NCI-H1930 (cell line): ENCODE measurements around the gene PTPRM.

Source experiments
- DNase-seq, 2 experiments: peaks; one replicate each; lab custom pipeline; 2025; lab: John Stamatoyannopoulos, UW

Gene PTPRM

DNA sequence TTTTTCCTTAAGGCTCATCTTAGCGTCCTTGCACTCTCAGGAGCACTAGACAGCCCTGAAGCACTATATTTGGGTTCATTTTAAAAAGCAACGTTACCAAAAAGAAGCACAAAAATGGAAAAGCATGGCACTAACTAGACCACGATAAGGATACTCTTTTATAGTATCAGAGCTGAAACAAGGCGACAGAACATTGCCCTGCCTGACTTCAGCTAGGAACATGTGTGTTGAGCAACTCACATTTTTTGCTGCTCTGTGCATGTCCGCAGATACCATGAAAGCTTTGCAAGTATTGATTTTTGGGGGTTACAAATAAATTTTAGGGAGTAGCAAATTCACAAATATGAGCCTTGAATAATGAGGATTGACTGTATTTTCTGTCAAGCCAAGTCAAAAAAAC is 332.0 kb downstream of the PTPRM start:
- DNase-seq, result no peak

DNA sequence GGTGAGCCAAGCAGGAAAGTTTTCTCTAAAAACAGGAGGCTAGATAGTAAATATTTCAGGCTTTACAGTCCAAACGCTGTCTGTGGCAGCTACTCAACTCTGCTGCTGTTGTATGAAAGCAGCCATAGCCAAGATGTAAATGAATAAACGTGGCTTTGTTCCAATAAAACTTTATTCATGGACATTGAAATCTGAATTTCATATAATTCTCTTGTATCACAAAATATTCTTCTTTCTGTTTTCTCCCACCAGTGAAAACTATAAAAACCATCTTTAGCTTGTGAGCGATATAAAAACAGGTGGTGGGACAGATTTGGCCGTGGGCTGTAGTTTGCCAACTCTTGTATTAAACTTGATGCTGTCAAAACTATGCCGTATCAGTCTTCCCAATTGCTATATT is 333.0 kb downstream of the PTPRM start:
- no peak for DNase-seq

DNA sequence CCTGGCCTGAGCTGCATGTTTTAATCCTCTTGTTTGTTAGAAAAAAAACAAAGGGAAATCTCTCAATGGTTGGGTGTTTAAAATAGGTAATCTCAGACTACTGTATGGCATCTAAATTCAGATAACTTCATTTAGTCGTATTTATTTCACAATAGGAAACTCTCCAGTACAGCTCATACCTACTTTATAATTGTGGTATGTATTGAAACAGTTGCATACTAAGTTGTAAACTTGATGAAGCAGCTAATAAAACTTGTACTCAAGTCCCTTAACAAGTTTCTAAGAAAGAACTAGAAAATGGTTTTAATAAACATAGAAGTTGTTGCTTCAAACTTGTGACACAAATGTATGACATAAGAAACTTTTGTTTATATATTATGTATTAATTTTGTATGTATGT is 334.5 kb downstream of the PTPRM start:
- DNase-seq, result no peak

DNA sequence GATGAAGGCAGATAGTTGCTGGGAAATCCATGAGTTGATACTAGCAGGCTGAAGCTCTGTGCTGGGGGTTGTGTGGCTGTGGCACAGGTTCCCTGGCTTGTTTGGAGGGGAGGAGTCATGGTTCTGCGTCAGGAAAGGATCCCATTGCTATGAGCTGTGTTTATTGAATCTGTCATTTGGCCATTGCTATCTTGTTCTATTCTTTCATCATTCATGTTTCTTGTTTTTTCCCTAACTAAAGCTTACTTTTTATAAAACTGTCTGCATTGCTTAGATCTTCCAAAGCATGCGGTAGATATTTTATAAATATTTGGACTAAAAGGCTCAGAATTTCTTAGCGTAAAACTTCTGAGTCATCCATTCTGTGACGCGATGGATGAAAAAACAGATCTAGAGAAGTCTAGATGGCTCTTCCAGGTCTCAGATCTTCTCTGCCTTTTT is 335.3 kb downstream of the PTPRM start:
- no peak for DNase-seq

DNA sequence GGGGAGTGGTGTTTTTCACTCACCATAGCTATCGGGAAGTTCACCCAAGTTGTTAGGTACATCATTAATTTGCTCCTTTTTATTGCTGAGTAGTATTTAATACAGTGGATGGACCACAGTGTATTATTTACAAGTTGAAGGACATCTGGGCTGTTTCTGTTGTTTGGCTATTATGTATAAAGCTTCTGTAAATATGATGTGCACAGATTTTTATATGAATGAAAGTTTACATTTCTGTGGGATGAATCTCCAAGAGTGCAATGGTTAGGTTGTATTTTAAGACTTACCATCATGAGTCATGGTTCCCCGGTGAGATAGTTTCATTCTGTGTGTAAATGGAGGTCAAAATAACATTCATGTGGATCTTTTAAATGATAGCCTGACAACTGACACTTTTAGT is 337.4 kb downstream of the PTPRM start:
- no peak for DNase-seq

DNA sequence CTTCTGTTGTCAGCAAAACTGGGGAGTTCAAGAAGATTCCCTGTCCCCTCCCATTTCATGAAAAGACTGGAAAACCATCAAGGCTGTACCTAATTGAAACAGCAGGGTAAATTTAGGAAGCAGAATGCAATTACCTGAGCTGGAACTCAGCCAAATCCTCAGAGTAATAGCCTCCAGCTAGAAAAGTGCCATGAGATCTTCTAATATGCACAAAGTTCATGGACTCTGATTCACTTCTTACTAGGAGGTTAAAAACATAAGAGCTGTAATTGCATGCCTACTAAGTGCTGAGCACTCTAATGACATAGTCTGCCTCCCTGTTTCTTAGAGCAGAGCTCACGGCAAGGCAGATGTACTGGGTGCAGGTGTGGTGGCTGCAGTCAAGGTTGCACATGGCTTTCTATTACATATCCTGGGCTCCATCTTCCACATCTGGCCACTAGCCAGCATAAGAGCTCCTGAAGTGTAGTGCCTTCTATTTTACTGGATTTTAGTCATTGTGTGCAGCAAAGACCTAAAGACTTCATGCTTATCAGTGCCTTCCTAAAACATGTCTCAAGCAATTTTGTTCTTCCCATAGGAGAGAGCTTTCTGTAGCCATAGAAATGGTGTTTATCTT is 341.7 kb downstream of the PTPRM start:
- DNase-seq, result peak; percentile 58 to 74

DNA sequence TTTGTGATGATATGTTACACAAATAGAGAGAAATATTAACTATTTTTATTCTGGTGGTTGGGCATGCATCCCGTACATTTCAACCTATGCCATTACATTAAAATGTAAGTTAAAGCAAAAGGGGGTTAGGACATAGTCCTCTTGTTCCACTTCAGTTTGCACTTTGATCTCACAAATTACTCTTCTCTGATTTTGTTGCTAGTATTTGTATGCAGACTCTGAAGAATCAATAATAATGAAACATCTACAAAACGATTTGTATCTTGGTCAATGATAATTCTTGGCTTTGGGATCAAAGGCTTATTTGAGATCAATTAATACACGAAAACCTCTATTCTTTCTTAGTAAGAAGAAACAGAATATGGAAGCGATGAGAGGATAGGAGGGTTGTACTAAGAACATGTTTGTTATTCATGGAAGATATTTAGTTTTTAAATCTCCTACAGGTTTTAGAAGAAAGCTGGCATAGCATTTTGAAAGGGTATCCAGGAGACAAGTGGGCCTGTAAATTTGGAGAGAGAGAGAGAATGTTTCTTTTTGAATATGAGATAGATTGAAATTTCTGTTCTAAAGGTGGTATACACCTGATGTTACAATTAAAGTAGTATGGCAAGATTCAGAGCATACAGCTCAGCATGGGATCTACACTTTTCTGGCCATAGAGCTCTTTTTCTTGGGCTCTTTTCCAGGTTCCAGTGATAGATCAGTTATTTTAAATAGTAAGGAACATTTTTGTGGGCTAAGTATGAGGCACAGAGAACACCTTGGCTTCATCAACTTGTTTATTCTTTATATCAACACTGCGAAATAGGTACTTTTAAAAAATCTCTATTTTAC is 347.9 kb downstream of the PTPRM start:
- DNase-seq, result no peak

DNA sequence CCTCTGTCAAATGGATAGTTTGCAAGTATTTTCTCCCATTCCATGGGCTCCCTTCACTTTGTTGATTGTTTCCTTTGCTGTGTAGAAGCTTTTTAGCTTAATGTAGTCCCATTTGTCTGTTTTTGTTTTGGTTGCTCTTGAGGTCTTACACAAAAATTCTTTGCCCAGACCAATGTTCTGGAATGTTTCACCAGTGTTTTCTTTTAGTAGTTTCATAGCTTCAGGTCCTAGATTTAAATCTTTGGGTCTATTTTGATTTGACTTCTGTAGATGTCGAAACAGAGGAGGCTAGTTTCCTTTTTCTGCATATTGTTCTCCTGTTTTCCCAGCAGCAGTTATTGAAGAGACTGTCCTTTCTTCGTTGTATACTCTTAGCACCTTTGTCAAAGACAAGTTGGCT is 351.6 kb downstream of the PTPRM start:
- no peak for DNase-seq

DNA sequence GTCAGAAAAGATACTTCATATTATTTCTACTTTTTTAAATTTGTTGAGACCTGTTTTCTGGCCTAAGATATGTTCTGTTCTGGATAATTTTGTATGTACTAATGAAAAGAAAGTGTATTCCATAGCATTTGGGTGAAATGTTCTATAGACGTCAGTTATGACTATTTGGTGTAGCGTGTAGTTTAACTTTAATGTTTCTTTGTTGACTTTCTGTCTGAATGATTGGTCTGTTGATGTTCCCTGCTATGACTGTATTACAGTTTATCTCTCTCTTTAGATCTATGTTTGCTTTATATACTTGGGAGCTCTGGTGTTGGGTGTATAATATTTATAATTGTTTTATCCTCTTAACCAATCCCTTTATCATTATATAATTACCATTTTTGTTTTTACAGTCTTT is 352.4 kb downstream of the PTPRM start:
- no peak for DNase-seq

DNA sequence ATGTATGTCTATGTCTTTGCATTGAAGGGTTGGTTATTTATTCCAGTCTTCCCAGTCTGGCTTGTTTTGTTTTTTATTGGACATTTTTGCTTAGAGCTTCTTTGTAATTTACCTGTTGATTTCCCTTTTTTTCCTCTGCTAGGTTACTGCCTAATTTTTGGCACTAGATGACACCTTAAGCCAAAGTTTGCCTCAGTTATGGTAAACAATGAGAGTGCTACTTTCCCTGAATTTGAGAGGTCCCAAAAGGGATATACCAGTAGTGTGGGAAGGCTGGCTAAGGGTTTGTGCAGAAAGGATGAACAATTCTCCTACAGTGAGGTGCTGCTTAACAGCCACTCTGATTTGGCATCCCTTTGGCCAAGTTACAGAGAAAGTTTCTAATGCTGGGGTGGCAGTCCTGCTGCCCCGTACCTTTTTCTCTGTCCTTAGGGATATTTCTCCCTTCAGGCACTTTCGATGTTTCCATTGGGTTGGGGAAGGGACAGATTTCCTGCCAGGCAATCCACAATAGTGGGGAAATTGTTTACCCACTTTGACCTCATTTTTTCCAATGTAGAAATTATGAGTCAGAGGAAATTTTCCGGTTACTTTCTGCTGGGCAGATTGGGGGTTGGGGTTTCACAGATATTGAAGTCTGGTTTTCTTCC is 354.9 kb downstream of the PTPRM start:
- no peak for DNase-seq

DNA sequence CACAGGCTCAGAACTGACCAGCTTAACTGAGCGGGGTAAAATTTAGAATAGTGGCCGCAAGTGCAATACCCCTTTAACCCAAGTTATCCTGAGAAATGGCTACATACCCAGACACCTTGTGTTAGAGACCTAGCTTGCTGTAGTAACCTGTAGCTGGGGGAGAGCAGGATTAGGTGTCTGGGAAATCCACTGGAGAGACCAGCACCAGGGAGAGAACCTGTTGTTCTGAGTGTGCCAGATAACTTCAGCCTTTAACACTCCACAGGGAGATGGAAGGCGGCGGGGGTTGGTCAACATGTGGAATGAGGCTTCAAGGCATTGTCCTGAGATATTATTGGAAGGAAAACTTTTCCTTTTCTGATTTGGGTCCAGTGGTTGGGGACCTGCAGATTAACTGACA is 356.0 kb downstream of the PTPRM start:
- DNase-seq, result no peak

DNA sequence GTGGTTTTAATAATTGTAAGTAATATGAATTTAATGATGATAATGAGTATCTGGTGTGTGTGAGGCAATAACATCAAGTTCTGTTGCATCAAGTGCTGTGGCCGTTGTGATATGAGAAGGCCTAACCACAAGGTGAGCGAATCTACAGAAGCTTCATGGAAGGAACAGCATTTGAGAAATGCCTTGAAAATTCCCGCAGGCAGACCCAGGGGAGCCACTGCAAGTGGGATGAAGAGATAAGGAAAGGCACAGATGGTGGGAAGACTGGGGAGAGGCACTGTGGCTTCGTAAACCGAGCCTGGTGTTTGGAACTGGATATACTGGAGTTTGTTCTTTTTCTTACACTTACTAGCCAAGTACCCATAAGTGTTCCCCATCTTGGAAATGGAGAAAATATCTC is 357.5 kb downstream of the PTPRM start:
- peak in 1 of 2 experiments; percentile 13 for DNase-seq

DNA sequence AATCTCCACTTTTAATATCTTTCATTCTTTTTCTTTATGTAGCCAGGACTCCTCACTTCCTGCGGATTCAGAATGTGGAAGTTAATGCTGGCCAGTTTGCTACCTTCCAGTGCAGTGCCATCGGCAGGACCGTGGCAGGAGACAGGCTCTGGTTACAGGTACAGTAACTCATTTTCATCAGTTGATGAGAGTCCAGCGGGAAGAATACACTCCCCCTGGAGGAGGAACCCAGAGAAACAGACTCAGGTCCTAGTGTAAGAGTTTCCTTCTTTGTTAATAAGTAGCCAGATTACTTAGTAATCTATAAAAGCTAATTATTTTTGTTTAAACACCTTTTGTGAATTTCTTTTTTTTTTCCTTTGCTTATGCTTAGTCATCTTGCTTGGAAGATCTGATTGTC is 359.4 kb downstream of the PTPRM start:
- DNase-seq, result peak; percentile 60 to 66

DNA sequence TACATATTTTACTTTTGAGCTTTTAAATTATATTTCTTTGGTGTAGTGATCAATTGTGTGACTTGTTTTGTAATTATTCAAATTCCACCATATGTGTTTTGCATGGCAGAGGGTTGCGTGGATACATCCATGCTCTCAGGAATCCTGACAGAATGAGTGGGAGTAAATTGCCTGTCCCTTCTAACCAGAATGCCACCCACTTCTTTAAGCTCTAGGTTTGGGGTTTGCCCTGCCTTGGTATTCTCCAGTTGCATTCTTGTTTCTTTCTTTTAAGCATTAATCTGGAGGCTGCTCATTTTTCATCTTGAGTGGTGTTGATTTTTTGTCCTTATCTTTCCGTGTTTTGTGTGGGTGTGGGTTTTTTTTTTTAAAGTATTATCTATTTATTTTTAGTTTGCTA is 360.0 kb downstream of the PTPRM start:
- no peak for DNase-seq

DNA sequence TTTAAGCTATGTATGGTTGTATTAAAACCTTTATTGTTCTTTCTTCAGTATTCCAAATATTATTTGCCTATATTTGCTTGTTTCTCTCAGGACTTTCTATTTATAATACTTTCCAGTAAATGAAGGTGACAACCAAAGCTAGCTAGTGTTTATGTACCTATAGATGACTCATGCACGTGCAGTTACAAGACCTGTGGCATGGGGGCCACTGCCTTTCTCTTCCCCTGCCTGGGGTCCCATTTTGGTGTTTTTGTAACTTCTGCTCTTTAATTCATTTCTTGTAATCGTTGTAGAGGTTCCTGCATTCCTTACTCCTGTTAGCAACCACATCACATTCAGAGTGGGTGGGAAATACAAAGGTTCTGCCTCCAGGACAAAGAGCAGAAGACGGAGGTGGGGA is 364.6 kb downstream of the PTPRM start:
- DNase-seq, result no peak

DNA sequence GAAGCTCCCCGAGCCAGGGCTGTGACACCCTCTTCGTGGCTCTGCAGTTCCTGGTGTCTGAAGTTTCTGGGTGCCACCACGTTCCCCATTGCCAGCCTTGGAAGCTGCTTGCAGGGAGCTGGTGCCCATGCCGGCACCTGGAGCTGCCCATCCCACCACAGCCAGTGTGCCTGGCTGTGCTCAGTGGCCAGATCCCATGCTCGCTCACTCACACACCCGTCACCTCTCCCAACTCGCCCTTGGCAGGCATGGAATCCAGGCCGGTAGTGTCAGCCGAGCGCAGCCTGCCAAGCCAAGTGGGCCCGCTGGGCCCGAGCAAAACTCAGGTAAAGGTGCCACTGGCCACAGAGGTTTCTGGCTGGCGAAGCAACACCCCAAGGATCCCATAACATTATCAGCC is 370.2 kb downstream of the PTPRM start:
- DNase-seq, result no peak

DNA sequence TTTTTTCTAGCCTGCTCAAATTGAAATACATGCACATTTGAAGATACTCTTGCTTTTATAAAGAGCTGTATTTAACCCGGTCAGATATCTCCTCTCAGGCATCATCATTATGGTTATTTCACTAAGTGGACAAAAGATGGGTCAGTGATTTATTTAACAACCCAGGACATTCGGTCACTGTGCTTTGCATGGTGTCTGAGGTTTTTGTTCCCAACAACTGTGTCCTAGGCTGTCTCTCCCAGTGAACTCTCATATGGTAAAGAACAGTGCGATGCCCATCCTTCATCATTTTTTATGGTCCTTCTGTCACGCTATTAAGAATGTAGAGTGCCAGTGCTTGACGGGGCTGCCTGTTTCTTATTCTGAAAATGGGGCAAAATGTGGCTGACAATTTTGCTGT is 372.4 kb downstream of the PTPRM start:
- DNase-seq, result no peak

DNA sequence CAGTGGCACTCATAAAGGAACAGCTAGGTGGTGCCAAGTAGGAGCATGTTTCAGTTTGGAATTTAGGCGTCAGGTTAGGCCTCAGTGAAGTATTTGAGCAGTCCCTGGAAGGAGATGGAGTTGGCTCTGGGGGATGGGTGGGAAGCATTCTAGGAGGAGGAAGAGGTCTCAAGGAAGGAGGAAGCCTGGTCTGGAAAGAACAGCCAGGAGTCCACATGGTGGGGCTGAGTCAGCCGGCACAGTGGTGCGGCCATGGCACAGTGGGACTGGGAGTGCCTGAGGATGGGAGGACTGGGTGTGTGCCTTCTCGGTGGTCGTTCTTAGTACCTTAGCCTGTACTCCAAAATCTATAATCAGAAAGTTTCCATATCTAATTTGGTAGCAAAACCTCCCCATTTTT is 373.3 kb downstream of the PTPRM start:
- DNase-seq, result no peak

DNA sequence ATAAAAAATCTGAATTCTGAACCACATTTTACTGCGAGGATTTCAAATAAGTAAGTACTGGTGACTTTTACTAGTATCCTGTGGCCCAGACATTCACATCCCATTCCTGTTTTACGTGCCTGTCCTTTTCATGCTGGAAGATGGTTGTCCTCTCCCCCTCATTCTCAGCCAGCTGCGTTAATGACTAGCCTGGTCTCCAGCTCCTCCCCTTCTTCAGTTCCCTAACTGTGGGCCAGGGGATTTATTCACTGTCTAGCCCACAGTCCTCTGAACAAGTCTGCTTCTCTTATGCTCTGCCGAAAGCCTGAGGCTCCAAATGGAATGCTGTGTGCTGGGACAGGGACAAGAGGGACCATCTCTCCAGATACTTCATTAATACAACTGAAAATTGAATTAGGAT is 373.9 kb downstream of the PTPRM start:
- DNase-seq, result no peak

DNA sequence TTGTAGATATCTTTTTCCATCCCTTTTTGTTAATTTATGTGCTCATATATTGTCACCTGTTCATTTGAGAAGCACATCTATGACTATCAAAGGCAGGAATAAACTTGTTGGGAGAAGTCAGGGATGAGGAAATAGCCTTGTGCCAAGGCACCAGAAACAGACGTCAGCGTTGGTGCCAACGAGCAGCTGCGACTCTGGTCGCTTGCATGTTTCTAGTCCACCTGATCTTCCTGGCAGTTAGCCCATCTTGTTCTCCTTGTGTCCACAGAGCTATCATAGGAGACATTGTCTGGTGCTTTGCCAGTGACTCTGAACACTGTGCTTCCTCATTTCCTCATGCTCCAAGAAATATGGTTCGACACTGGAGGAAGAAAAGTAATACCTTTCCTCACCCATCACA is 374.4 kb downstream of the PTPRM start:
- peak in 1 of 2 experiments; percentile 7 for DNase-seq

DNA sequence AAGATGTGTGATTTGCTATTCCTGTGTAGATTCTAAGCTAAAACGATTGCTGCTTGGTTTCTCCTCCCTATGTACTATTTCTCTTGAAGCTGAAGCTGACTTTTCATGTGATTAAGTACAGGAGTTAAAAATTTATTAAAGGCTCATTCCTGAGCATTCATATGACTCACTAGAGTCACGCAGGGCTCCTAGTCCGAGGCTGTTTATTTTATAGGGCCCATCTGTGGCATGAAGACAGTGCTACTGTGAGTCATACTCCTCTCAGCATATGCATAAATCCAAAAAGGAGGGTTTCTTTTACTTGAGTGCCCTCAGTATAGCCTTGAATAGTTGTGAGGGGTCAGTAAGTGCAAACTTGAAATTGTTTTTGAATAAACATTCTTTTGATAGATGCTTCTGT is 378.8 kb downstream of the PTPRM start:
- DNase-seq, result no peak

DNA sequence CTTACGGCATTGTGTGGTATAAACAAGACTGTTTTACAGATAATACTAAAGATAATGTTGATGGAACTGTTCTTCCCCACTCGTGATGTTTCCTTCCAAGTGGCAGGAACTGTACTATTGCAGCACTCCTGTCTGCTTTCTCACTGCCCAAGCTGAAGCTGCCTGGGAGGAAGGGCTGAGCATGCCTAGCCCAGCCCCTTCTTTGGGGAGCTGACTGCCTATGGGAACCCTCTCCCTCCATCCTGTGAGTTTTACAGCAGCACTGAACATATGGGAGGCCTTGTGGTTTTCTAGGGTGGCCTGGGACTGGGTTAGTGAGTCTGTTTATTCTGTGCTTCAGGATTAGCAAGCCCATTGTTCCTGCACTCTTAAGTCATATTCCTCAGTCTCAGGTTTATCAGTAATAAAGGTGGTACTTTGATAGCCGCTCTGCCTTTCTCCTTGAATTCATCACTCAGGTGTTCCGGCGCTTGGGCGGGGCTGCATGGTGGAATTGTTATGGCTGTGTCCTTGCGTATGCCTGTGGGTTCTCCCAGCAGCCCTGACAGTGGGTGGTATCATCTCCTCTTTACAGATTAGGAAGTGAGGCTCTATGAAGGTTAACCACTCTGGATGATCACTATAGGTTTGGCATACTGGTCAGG is 379.7 kb downstream of the PTPRM start:
- DNase-seq, result no peak
